Nephron (organoid): Measurements from ENCODE around the gene C1orf105.

ENCODE experiments used
- H3K27ac Mint-ChIP-seq, 3 experiments: 2 replicates each; pipeline ENCODE4 v1.8.0; 2020; ENCODE audit warnings: mixed read lengths in 3 of 3, mild to moderate bottlenecking in 2 of 3, moderate library complexity in 1 of 3
- H3K27me3 Mint-ChIP-seq: 2 replicates; pipeline ENCODE4 v1.8.0; 2021; ENCODE audit warnings: low read depth, mild to moderate bottlenecking, moderate library complexity, mixed read lengths
- H3K36me3 Mint-ChIP-seq: 2 replicates; pipeline ENCODE4 v1.8.0; 2020; ENCODE audit warnings: low read depth, mixed read lengths
- H3K4me1 Mint-ChIP-seq: 2 replicates; pipeline ENCODE4 v1.8.0; 2020; ENCODE audit warnings: mixed read lengths
- H3K4me3 Mint-ChIP-seq, 3 experiments: 2 replicates each; pipeline ENCODE4 v1.8.0; 2020; ENCODE audit warnings: mild to moderate bottlenecking in 3 of 3, mixed read lengths in 3 of 3, moderate library complexity in 2 of 3
- H3K9me3 Mint-ChIP-seq: 2 replicates; pipeline ENCODE4 v1.8.0; 2020; ENCODE audit warnings: mixed read lengths
- CTCF ChIP-seq, 3 experiments: fragments of 200-600 bp; sonication (generic); IDR thresholded peaks; one replicate each; pipeline ENCODE4 v1.5.0; 2021; ENCODE audit warnings: antibody characterized with exemption in 3 of 3; ENCODE audit not compliant: unreplicated experiment in 3 of 3

The C1orf105 gene

GRCh38 chr1:172470149-172470548, 49.7 kb downstream of the C1orf105 start:
- Mint-ChIP-seq H3K27me3 (no peaks in the 10 kb centered on the region), H3K4me3 (no peak overlapping the region), H3K9me3 (no peaks in the 10 kb centered on the region), H3K36me3 (no peaks in the 10 kb centered on the region), H3K4me1 (peaks cover 29% of the 10 kb centered on the region), H3K27ac (no peak overlapping the region)
- TF ChIP-seq CTCF (IDR thresholded peaks at IDR 0.05; ENCODE audit: unreplicated experiment in 3 of 3), result no peak

- H3K4me3 Mint-ChIP-seq, result no peak overlapping the region
- H3K36me3 Mint-ChIP-seq, result no peaks in the 10 kb centered on the region
- H3K27me3 Mint-ChIP-seq, result no peaks in the 10 kb centered on the region
- TF ChIP-seq CTCF (IDR thresholded peaks at IDR 0.05; ENCODE audit: unreplicated experiment in 3 of 3), result no peak
- H3K27ac Mint-ChIP-seq, result no peak overlapping the region
- no peaks in the 10 kb centered on the region for H3K9me3 Mint-ChIP-seq
- peaks cover 20% of the 10 kb centered on the region for H3K4me1 Mint-ChIP-seq
Measured at GRCh38 chr1:172471666-172472065, 51.2 kb downstream of the C1orf105 start.

- Mint-ChIP-seq H3K4me1 (peaks cover 18% of the 10 kb centered on the region), H3K27me3 (no peaks in the 10 kb centered on the region), H3K36me3 (no peaks in the 10 kb centered on the region), H3K4me3 (no peak overlapping the region), H3K27ac (no peak overlapping the region), H3K9me3 (no peaks in the 10 kb centered on the region)
- TF ChIP-seq CTCF (IDR thresholded peaks at IDR 0.05; ENCODE audit: unreplicated experiment in 3 of 3), result no peak
Measured at GRCh38 chr1:172472495-172472894, 52.0 kb downstream of the C1orf105 start.

- H3K27me3 Mint-ChIP-seq, result no peaks in the 10 kb centered on the region
- H3K27ac Mint-ChIP-seq, result no peak overlapping the region
- H3K4me3 Mint-ChIP-seq, result no peak overlapping the region
- H3K36me3 Mint-ChIP-seq, result no peaks in the 10 kb centered on the region
- no peaks in the 10 kb centered on the region for H3K9me3 Mint-ChIP-seq
- H3K4me1 Mint-ChIP-seq, result peaks cover 14% of the 10 kb centered on the region
- TF ChIP-seq CTCF (IDR thresholded peaks at IDR 0.05; ENCODE audit: unreplicated experiment in 3 of 3), result no peak
Measured at GRCh38 chr1:172473302-172473701, 52.8 kb downstream of the C1orf105 start.

- no peak overlapping the region for H3K4me3 Mint-ChIP-seq
- TF ChIP-seq CTCF (IDR thresholded peaks at IDR 0.05; ENCODE audit: unreplicated experiment in 3 of 3), result no peak
- H3K27ac Mint-ChIP-seq, result no peak overlapping the region
- H3K27me3 Mint-ChIP-seq, result no peaks in the 10 kb centered on the region
- H3K36me3 Mint-ChIP-seq, result no peaks in the 10 kb centered on the region
- H3K9me3 Mint-ChIP-seq, result no peaks in the 10 kb centered on the region
- H3K4me1 Mint-ChIP-seq, result peaks cover 9% of the 10 kb centered on the region
Measured at GRCh38 chr1:172473842-172474241, 53.4 kb downstream of the C1orf105 start.

GRCh38 chr1:172476218-172476811, 55.8 kb downstream of the C1orf105 start:
- peaks cover 13% of the 10 kb centered on the region for H3K4me1 Mint-ChIP-seq
- no peaks in the 10 kb centered on the region for H3K9me3 Mint-ChIP-seq
- no peaks in the 10 kb centered on the region for H3K27me3 Mint-ChIP-seq
- H3K27ac Mint-ChIP-seq, result no peak overlapping the region
- H3K36me3 Mint-ChIP-seq, result no peaks in the 10 kb centered on the region
- TF ChIP-seq CTCF (IDR thresholded peaks at IDR 0.05; ENCODE audit: unreplicated experiment in 3 of 3), result no peak
- H3K4me3 Mint-ChIP-seq, result no peak overlapping the region
